ENCODE results near the gene TMEM203. TPM values are rescaled to one million over a fixed set of nuclear protein-coding genes. Genes with fewer than 3 reads are reported as not detected.

Gene TMEM203
- total and polyA plus RNA-seq, 2 of the 13 experiments (the other 11 are each of a cell fraction or from before 2014, with no cell fraction given) = 23.4 to 36.7 TPM

DNA sequence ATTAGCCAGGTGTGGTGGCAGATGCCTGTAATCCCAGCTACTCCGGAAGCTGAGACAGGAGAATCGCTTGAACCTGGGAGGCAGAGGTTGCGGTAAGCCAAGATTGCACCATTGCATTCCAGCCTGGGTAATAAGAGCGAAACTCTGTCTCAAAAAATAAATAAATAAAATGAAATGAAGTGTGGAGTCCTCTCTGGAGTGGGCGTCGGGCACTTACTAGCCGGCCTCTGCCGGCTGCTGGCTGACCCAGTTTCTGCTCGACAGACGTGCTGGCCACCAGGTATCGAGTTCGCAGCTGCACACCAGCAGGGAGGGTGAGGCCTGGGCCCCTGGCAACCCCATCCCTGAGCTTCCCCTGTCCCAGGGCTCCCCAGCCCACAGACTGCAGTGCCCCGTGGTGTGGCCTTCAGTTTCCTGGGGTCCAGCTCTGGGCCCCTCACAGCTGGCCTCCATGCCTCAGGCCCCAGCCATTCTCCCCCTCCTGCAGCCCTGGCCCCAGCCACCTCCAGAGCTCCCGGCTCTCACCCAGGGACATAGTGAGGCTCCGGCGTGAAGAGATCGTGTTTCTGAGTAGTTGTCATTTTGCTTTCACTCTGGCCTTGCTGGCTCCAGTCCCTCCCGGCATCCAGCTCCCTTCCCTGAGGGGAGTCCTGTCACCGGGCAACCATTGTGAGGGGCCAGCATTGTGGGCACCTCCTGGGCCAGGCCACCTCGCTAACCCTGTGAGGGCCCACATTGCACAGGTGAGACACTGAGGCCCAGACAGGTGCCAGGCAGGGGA is 41.9 kb upstream of the TMEM203 start (continued):
- peak; percentile 29; the same call in 1 of the 2 replicates for TF ChIP-seq SIN3A (IDR thresholded peaks at IDR 0.05; ENCODE audit: borderline replicate concordance, low read depth, low read length)
- TF ChIP-seq, protein P1, sequence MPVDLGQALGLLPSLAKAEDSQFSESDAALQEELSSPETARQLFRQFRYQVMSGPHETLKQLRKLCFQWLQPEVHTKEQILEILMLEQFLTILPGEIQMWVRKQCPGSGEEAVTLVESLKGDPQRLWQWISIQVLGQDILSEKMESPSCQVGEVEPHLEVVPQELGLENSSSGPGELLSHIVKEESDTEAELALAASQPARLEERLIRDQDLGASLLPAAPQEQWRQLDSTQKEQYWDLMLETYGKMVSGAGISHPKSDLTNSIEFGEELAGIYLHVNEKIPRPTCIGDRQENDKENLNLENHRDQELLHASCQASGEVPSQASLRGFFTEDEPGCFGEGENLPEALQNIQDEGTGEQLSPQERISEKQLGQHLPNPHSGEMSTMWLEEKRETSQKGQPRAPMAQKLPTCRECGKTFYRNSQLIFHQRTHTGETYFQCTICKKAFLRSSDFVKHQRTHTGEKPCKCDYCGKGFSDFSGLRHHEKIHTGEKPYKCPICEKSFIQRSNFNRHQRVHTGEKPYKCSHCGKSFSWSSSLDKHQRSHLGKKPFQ (CRISPR knock-in tag; IDR thresholded peaks at IDR 0.05; ENCODE audit: insufficient replicate concordance) = no peak
- TF ChIP-seq, protein P2, sequence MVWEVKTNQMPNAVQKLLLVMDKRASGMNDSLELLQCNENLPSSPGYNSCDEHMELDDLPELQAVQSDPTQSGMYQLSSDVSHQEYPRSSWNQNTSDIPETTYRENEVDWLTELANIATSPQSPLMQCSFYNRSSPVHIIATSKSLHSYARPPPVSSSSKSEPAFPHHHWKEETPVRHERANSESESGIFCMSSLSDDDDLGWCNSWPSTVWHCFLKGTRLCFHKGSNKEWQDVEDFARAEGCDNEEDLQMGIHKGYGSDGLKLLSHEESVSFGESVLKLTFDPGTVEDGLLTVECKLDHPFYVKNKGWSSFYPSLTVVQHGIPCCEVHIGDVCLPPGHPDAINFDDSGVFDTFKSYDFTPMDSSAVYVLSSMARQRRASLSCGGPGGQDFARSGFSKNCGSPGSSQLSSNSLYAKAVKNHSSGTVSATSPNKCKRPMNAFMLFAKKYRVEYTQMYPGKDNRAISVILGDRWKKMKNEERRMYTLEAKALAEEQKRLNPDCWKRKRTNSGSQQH (CRISPR knock-in tag; IDR thresholded peaks at IDR 0.05; ENCODE audit: low read depth) = no peak
- TF ChIP-seq, protein P3, sequence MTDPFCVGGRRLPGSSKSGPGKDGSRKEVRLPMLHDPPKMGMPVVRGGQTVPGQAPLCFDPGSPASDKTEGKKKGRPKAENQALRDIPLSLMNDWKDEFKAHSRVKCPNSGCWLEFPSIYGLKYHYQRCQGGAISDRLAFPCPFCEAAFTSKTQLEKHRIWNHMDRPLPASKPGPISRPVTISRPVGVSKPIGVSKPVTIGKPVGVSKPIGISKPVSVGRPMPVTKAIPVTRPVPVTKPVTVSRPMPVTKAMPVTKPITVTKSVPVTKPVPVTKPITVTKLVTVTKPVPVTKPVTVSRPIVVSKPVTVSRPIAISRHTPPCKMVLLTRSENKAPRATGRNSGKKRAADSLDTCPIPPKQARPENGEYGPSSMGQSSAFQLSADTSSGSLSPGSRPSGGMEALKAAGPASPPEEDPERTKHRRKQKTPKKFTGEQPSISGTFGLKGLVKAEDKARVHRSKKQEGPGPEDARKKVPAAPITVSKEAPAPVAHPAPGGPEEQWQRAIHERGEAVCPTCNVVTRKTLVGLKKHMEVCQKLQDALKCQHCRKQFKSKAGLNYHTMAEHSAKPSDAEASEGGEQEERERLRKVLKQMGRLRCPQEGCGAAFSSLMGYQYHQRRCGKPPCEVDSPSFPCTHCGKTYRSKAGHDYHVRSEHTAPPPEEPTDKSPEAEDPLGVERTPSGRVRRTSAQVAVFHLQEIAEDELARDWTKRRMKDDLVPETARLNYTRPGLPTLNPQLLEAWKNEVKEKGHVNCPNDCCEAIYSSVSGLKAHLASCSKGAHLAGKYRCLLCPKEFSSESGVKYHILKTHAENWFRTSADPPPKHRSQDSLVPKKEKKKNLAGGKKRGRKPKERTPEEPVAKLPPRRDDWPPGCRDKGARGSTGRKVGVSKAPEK (CRISPR knock-in tag; IDR thresholded peaks at IDR 0.05; ENCODE audit: borderline replicate concordance) = no peak
- TF ChIP-seq ZNF674 (CRISPR knock-in tag; IDR thresholded peaks at IDR 0.05; ENCODE audit: low read depth) = no peak
- TF ChIP-seq RORA (CRISPR knock-in tag; IDR thresholded peaks at IDR 0.05) = no peak
- no peak for TF ChIP-seq SMARCC2 (IDR thresholded peaks at IDR 0.05)
- TF ChIP-seq, protein P4, sequence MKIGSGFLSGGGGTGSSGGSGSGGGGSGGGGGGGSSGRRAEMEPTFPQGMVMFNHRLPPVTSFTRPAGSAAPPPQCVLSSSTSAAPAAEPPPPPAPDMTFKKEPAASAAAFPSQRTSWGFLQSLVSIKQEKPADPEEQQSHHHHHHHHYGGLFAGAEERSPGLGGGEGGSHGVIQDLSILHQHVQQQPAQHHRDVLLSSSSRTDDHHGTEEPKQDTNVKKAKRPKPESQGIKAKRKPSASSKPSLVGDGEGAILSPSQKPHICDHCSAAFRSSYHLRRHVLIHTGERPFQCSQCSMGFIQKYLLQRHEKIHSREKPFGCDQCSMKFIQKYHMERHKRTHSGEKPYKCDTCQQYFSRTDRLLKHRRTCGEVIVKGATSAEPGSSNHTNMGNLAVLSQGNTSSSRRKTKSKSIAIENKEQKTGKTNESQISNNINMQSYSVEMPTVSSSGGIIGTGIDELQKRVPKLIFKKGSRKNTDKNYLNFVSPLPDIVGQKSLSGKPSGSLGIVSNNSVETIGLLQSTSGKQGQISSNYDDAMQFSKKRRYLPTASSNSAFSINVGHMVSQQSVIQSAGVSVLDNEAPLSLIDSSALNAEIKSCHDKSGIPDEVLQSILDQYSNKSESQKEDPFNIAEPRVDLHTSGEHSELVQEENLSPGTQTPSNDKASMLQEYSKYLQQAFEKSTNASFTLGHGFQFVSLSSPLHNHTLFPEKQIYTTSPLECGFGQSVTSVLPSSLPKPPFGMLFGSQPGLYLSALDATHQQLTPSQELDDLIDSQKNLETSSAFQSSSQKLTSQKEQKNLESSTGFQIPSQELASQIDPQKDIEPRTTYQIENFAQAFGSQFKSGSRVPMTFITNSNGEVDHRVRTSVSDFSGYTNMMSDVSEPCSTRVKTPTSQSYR (CRISPR knock-in tag; IDR thresholded peaks at IDR 0.05; ENCODE audit: borderline replicate concordance) = no peak
- TF ChIP-seq TBP (CRISPR knock-in tag; IDR thresholded peaks at IDR 0.05) = no peak
- TF ChIP-seq TBL1XR1 (IDR thresholded peaks at IDR 0.05; ENCODE audit: borderline replicate concordance, low read length, partially characterized antibody) = no peak
- TF ChIP-seq NR2C2 (CRISPR knock-in tag; IDR thresholded peaks at IDR 0.05; ENCODE audit: borderline replicate concordance) = no peak
- TF ChIP-seq NPAS2 (CRISPR knock-in tag; IDR thresholded peaks at IDR 0.05; ENCODE audit: borderline replicate concordance) = no peak
- TF ChIP-seq XBP1 (CRISPR knock-in tag; IDR thresholded peaks at IDR 0.05) = no peak
- TF ChIP-seq, protein P5, sequence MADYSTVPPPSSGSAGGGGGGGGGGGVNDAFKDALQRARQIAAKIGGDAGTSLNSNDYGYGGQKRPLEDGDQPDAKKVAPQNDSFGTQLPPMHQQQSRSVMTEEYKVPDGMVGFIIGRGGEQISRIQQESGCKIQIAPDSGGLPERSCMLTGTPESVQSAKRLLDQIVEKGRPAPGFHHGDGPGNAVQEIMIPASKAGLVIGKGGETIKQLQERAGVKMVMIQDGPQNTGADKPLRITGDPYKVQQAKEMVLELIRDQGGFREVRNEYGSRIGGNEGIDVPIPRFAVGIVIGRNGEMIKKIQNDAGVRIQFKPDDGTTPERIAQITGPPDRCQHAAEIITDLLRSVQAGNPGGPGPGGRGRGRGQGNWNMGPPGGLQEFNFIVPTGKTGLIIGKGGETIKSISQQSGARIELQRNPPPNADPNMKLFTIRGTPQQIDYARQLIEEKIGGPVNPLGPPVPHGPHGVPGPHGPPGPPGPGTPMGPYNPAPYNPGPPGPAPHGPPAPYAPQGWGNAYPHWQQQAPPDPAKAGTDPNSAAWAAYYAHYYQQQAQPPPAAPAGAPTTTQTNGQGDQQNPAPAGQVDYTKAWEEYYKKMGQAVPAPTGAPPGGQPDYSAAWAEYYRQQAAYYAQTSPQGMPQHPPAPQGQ (CRISPR knock-in tag; IDR thresholded peaks at IDR 0.05; ENCODE audit: borderline replicate concordance) = no peak
- TF ChIP-seq, protein P6, sequence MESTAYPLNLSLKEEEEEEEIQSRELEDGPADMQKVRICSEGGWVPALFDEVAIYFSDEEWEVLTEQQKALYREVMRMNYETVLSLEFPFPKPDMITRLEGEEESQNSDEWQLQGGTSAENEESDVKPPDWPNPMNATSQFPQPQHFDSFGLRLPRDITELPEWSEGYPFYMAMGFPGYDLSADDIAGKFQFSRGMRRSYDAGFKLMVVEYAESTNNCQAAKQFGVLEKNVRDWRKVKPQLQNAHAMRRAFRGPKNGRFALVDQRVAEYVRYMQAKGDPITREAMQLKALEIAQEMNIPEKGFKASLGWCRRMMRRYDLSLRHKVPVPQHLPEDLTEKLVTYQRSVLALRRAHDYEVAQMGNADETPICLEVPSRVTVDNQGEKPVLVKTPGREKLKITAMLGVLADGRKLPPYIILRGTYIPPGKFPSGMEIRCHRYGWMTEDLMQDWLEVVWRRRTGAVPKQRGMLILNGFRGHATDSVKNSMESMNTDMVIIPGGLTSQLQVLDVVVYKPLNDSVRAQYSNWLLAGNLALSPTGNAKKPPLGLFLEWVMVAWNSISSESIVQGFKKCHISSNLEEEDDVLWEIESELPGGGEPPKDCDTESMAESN (CRISPR knock-in tag; conservative IDR thresholded peaks at IDR 0.05) = no peak
